GM06990 (cell line): ENCODE measurements around the gene RHBDF1.
"Not testable (repeated sequence)": the region's sequence is repeated elsewhere in the genome, so short reads cannot be mapped to it uniquely, and the experiment has no call there.

Experiments
- DNase-seq: peaks from one replicate; pipeline ENCODE4 v3.0.0-alpha.2; 2011; ENCODE audit not compliant: insufficient read length; ENCODE audit errors: extremely low read depth
- H3K27me3 ChIP-seq: replicated peaks from 2 replicates; pipeline ENCODE4 v1.6.0; 2011; ENCODE audit warnings: low read length; ENCODE audit not compliant: control insufficient read depth, insufficient read depth
- H3K36me3 ChIP-seq: 2 replicates; pipeline ENCODE4 v1.5.1; 2011; ENCODE audit warnings: low read length; ENCODE audit not compliant: control insufficient read depth, insufficient read depth
- H3K4me3 ChIP-seq: replicated peaks from 2 replicates; pipeline ENCODE4 v1.5.1; 2011; ENCODE audit warnings: low read depth, mild to moderate bottlenecking, control low read depth, low read length
- CTCF ChIP-seq: IDR thresholded peaks from 2 replicates; pipeline ENCODE4 v1.5.1; 2011; ENCODE audit warnings: low read length, control low read depth, mild to moderate bottlenecking, inconsistent platforms; ENCODE audit not compliant: insufficient read depth, poor library complexity, severe bottlenecking

RHBDF1 gene

GRCh38 chr16:42069-42457, 30.4 kb downstream of the RHBDF1 start:
- TF ChIP-seq CTCF: no peak
- Histone ChIP-seq H3K36me3 (peaks cover 25% of the 10 kb centered on the region), H3K4me3 (no peak overlapping the region), H3K27me3 (no peaks in the 10 kb centered on the region)
- DNase-seq: no peak

GRCh38 chr16:41439-42068, 30.9 kb downstream of the RHBDF1 start:
- Histone ChIP-seq H3K4me3 (no peak overlapping the region), H3K36me3 (peaks cover 24% of the 10 kb centered on the region), H3K27me3 (no peaks in the 10 kb centered on the region)
- DNase-seq: no peak
- TF ChIP-seq CTCF: no peak

GRCh38 chr16:38941-39892, 33.2 kb downstream of the RHBDF1 start:
- DNase-seq: peak; percentile 77
- H3K27me3 ChIP-seq: no peaks in the 10 kb centered on the region
- H3K4me3 ChIP-seq: no peak overlapping the region
- TF ChIP-seq CTCF: no peak
- peaks cover 24% of the 10 kb centered on the region for H3K36me3 ChIP-seq

GRCh38 chr16:38206-38605, 34.2 kb downstream of the RHBDF1 start:
- DNase-seq, H3K27me3 ChIP-seq, H3K4me3 ChIP-seq: not testable (repeated sequence)
- H3K36me3 ChIP-seq: peaks cover 23% of the 10 kb centered on the region

- no peak for DNase-seq
- no peak for TF ChIP-seq CTCF
- H3K36me3 ChIP-seq: peaks cover 19% of the 10 kb centered on the region
- no peaks in the 10 kb centered on the region for H3K27me3 ChIP-seq
- H3K4me3 ChIP-seq: no peak overlapping the region
Observed at GRCh38 chr16:37511-37910, 34.9 kb downstream of the RHBDF1 start.

- H3K27me3 ChIP-seq: no peaks in the 10 kb centered on the region
- no peak overlapping the region for H3K4me3 ChIP-seq
- no peak for DNase-seq
- TF ChIP-seq CTCF: no peak
- peaks cover 12% of the 10 kb centered on the region for H3K36me3 ChIP-seq
Observed at GRCh38 chr16:36336-36984, 36.0 kb downstream of the RHBDF1 start.
